GM18868 (cell line): ENCODE results near the gene IPMK.
"Not testable (repeated sequence)": the region's sequence is repeated elsewhere in the genome, so short reads cannot be mapped to it uniquely, and the experiment has no call there.

Experiments used
- ATAC-seq: cut with Tn5 transposase; IDR thresholded peaks from one replicate; pipeline ENCODE4 v1.9.1; 2021; ENCODE audit warnings: mild to moderate bottlenecking, moderate library complexity; ENCODE audit not compliant: unreplicated experiment

Gene IPMK

DNA sequence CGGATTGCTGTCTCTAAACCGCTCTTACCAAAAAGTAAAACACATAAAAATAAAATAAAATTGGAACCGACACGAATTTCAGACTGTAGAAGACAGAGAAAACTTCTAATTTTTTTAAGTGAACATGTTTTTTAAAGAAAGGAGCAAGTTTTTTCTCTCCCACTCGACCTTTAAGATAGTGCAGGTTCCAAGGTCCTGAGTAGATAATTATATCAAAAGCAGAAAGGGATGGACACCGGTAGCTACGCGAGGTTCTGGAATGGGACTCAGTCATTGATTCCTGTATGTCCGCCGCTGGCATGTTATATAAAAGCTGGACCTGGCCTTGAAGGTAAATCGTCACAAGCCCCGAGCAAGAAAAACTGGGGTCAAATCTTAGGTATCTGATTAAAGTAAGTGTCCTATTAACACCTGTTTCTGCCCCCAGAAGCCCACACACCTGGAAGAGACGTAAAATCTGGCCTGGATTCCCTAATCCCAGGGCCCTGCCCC lies 806 bp upstream of the IPMK start:
- no peak for ATAC-seq

DNA sequence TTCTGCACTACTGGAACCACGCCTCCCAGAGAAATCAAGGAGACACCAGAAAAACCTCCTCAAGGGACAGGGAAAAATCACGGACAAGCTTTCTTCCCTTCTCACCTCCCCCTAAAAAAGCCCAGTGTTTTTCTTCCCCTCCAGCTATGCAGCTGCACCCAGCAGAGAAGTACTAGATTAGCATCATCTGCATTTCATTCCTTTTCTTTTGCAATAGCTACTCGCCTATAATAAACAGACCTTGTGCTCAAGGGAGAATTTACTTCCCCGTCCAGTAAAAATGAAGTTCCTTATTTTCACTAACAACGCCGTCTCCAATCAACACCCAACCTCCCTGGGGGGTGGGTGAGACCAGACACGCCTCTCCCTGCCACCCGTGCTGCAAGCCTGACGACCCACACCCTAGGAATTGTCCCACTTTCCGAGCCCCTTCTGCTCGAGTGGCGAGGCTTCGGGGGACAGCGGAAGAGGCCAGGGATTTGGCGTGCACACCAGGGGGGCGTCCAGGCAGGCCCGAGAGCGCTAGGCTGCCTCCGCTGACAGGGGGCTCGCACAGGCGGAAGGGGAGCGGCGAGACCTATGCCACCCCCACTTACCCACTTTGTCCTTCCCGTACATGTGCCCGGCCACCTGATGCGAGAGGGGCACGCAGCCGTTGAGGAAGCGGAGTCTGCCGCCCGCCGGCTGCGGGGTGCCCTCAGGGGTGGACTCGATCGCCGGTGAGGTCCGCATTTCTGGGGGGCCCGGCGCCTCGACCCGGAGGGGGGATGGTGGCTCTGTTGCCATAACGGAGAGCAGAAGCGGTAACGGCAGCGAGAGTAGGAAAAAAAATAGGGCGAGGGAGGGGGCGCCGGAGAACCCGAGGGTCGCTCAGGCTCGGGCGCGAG lies 625 bp downstream of the IPMK start:
- peak; percentile 4 for ATAC-seq

- peak; percentile 25 for ATAC-seq
Measured at GRCh38 chr10:58266003-58266825, 1.5 kb downstream of the IPMK start.

DNA sequence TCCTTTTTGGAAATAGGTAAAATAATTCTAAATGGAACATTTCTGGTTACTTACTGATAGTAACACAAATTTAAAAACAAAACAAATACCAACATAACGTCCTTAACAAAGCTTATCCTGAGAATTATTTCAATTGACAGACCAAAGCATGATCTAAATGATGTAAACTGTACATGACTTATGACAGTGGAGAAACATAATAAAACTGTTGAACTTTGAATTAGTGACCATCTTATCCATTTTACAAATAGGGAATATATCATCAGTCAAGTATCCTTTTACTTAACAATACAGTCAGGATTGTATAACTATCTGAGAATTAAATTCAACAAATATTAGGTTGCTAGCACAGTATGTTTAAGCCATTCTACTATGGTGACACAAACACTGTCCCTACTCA lies 2.4 kb downstream of the IPMK start:
- ATAC-seq = no peak

GRCh38 chr10:58264780-58265179 lies 2.9 kb downstream of the IPMK start:
- ATAC-seq = no peak

DNA sequence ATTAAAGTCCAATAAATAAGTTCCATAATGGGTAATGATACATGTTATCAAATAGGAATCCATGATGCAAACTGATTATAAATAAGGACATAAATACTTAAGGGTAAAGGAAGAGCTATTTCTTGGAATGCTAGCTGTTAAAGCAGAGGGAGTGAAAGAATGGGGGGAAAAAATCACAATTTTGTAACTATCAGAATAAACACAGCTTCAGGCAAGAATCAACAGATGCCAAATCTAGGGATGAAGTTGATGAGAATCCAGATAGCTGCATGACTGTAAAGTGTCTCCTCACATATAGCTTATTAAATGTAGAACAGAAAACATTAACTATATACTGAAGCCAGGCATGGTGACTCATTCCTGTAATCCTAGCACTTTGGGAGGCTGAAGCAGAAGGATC lies 4.9 kb downstream of the IPMK start:
- no peak for ATAC-seq

DNA sequence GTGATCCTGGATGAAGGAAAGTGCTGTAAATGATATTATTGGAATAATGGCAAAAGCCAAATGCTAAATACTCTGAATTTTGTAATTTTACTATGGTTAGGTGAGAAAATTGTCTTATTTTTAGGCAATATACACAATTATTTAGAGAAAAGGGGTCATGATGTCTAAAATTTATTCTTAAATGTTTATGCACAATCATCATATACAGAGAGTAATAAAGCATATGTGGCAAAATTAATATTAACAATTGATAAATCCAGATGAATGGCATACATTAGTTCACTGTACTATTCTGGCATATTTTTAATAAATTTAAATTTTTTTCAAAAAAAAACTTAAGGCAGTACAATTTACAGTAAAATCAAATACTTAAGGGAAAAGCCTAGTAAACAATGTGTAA lies 7.4 kb downstream of the IPMK start:
- no peak for ATAC-seq

DNA sequence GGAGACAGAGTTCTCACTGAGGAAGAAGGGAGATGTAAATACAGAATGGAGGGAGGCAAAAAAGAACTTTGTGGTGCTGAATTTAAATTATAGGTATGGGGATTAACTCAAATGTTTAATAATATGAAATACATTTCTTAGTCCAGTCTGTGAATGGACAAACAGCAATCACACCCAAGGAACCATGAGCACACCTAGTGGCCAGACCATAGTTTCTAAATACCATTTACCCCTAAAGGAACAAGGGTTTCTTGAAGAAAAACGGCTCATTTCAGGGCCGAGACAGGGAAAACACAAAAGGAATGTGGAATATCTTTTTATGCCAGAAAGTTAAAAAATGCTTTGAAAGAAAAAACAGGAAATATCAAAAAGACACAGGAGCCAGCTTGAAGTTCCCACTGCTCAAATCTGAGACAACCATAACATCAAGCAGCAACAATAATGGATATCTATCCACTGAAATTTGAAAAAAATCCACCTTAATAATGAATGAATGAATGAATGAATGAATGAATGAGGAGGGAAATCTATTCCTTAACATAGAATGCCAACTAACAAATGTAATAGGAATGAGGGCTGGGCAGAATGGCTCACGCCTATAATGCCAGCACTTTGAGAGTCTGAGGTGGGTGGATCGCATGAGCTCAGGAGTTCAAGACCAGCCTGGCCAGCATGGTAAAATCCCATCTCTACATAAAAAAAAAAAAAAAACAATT lies 8.6 kb downstream of the IPMK start:
- ATAC-seq = no peak

GRCh38 chr10:58256013-58256780 lies 11.5 kb downstream of the IPMK start:
- ATAC-seq = not testable (repeated sequence)

DNA sequence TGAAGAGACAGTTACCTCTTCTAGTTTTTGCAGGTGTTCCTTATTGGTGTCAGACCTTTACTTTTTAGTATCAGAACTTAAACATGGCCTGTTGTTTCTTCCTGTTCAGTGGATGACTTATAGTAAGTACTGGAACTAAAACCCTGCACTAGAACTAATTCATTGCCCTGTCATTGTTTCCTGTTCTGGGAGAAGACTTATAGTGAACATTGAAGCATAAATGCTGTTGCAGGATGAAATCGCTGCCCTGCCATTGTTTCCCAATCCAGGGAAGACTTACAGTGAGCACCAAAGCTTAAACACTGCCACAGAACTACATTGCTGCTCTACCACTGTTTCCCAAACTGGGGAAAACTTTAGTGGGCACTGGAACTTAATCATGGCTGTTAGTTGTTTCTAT lies 13.1 kb downstream of the IPMK start:
- no peak for ATAC-seq

DNA sequence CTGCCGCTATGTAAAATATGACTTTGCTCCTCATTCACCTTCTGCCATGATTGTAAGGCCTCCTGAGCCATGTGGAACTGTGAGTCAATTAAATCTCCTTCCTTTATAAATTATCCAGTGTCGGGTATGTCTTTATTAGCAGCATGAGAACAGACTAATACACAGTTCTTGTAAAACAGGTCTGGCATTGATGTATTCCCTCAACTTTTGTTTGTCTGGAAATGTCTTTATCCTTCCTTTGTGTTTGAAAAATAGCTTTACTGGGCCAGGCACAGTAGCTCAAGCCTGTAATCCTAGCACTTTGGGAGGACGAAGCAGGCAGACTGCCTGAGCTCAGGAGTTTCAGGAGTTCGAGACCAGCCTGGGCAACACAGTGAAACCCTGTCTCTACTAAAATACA lies 14.5 kb downstream of the IPMK start:
- no peak for ATAC-seq

DNA sequence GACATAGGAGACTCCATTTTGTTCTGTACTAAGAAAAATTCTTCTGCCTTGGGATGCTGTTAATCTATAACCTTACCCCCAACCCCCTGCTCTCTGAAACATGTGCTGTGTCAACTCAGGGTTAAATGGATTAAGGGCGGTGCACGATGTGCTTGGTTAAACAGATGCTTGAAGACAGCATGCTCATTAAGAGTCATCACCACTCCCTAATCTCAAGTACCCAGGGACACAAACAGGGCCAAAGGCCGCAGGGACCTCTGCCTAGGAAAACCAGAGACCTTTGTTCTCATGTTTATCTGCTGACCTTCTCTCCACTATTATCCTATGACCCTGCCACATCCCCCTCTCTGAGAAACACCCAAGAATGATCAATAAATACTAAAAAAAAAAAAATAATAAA lies 23.0 kb downstream of the IPMK start:
- not testable (repeated sequence) for ATAC-seq

DNA sequence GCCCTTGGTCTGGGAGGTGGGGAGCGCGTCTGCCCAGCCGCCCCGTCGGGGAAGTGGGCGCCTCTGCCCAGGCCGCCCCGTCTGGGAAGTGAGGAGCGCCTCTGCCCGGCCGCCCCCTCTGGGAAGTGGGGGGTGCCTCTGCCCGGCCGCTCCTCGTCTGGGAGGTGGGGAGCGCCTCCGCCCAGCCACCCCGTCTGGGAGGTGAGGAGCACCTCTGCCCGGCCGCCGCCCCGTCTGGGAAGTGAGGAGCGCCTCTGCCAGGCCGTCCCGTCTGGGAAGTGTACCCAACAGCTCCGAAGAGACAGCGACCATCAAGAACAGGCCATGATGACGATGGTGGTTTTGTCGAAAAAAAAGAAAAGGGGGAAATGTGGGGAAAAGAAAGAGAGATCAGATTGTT lies 23.5 kb downstream of the IPMK start:
- ATAC-seq = not testable (repeated sequence)

DNA sequence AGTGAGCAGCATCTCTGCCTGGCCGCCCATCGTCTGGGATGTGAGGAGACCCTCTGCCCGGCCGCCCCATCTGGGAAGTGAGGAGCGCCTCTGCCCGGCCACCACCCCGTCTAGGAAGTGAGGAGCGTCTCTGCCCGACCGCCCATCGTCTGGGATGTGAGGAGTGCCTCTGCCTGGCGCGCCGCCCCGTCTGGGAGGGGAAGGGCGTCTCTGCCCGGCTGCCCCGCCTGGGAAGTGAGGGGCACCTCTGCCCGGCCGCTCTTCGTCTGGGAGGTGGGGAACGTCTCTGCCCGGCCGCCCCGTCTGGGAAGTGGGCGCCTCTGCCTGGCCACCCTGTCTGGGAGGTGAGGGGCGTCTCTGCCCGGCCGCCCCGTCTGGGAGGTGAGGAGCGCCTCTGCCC lies 23.9 kb downstream of the IPMK start:
- not testable (repeated sequence) for ATAC-seq

DNA sequence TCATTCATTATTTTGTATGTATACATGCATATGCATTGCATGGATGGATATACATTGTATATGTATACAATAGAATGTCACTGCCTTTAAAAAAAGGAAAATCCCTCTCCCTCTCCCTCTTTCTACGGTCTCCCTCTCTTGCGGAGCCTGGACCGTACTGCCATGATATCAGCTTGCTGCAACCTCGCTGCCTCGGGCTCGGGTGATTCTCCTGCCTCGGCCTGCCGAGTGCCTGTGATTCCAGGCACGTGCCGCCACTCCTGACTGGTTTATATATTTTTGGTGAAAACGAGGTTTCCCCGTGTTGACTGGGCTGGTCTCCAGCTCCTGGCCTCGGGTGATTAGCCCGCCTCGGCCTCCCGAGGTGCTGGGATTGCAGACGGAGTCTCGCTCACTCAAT lies 24.4 kb downstream of the IPMK start:
- ATAC-seq = no peak

DNA sequence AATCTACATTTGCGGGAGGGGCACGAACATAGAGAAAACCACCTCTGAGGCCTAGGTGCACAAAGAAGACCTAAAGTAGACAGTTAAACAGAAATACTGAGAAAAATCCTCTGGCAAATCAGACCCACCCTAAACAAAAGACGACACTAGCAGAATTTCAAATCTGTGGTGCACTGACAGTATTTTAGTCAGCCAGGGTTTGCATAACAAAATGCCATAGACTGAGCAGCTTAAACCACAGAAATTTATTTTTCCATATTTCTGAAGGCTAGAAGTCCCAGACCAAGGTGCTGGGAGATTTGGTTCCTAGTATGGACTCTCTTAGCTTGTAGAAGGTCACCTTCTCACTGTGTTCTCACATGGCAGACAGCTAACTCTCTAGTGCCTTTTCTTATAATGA lies 26.3 kb downstream of the IPMK start:
- no peak for ATAC-seq

- no peak for ATAC-seq
Measured at GRCh38 chr10:58240531-58240930, 27.2 kb downstream of the IPMK start.

DNA sequence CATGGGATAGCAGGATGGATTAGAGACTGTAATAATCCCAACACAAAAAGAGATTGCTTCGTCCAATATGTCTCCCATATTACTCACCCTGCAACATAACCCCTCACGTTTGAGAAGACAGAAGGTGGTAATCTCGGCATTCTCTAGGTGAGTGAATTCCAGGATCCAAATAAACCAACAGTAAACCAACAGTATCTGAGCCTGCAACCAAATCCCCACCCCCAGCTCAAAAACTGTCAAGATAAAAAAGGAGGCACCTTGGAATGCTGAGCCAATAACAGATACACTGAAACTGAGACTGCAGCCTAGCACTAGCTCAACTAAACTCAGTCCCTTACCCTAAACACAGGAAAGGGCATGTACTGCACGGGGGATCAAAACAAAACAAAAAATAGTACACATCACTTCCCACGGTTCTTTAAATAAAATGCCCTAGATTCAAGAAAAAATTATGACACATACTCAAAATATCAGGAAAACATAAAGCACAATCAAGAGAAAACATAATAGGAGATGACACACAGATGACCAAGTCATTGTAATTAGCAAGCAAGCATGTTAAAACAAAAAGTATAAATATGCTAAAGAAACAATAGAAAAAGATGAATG lies 28.0 kb downstream of the IPMK start:
- ATAC-seq = no peak

- no peak for ATAC-seq
Measured at GRCh38 chr10:58237014-58237834, 30.5 kb downstream of the IPMK start.
